Measurements from ENCODE around the gene C16orf89. TPM values are rescaled to one million over a fixed set of nuclear protein-coding genes. Genes with fewer than 3 reads are reported as not detected.

The C16orf89 gene
- total RNA-seq, 1 donor from 2014 or later: 1.0 TPM

DNA sequence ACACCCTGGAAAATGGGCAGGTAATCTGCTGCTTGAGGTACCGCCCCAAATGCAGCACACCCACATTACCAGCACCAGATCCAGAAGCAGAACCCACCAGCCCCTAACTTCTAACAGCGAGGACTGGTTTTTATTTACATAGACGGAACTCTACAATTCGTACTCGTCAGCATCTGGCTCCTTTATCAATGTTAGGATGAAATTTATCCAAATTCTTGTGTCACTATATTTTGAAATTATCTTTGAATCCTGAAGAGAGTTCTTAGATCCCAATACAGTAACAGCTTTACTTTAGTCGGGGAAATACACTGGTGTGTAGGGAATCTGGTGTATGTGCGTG is 5.6 kb upstream of the C16orf89 start:
- Mint-ChIP-seq H3K4me1 (peaks cover 11% of the 10 kb centered on the region), H3K9me3 (no peaks in the 10 kb centered on the region), H3K36me3 (peaks cover 3% of the 10 kb centered on the region), H3K4me3 (peak overlapping the region; percentile 94), H3K27ac (no peak overlapping the region), H3K27me3 (ENCODE audit: insufficient read depth, low read depth) (peaks cover 2% of the 10 kb centered on the region)
- H3F3A ChIP-seq (ENCODE audit: low read depth): no peaks in the 10 kb centered on the region
- no peak overlapping the region for H3K9ac ChIP-seq
- no peak overlapping the region for H3K27ac ChIP-seq
- H3K4me3 ChIP-seq: peak overlapping the region; percentile 83
- peak overlapping the region; percentile 64 for H2AFZ ChIP-seq (replicated peaks)
- H3K9me3 ChIP-seq (ENCODE audit: low read depth): no peaks in the 10 kb centered on the region
- no peak for TF ChIP-seq CTCF (IDR thresholded peaks at IDR 0.05)
- no peak for TF ChIP-seq EZH2phosphoT487 (IDR thresholded peaks at IDR 0.05)
- no peaks in the 10 kb centered on the region for H3K36me3 ChIP-seq
- no peaks in the 10 kb centered on the region for H3K4me1 ChIP-seq
- no peaks in the 10 kb centered on the region for H4K20me1 ChIP-seq (ENCODE audit: low read depth)
- H3K79me2 ChIP-seq (ENCODE audit: low read depth): peaks cover 25% of the 10 kb centered on the region
- H3K4me2 ChIP-seq: no peak overlapping the region
- H3K27me3 ChIP-seq: no peaks in the 10 kb centered on the region
- no peak for DNase-seq (ENCODE audit: low spot score)

DNA sequence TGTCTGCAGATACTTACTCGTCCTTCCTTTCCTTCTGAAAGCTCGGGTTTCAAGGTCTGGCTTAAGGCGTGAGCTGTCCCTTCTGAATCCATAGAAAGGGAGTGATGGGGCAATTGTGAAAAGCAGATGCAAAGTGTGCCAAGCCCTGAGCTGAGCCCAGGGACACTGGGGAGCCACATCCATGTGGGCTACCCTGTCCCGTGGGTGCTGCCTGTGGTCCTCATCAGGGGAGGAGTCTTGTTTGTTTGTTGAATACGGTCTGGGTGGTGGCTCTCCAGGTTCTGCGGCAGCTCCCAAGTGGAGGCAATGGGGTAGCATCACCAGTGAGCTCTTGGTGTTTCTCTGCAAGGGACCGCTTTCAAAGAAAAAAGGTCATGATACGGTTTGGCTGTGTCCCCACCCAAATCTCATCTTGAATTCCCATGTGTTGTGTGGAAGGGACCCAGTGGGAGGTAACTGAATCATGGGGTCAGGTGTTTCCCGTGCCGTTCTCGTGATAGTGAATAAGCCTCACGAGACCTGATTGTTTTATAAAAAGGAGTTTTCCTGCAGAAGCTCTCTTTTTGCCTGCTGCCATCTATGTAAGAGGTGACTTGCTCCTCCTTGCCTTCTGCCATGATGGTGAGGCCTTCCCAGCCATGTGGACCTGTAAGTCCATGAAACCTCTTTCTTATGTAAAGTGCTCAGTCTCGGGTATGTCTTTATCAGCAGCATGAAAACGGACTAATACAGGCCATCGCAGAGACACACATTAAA is 4.9 kb upstream of the C16orf89 start:
- peaks cover 11% of the 10 kb centered on the region for H3K4me1 Mint-ChIP-seq
- no peak for TF ChIP-seq EZH2 (IDR thresholded peaks at IDR 0.05)
- no peak for TF ChIP-seq CTCF (IDR thresholded peaks at IDR 0.05)
- no peak for TF ChIP-seq EZH2phosphoT487 (IDR thresholded peaks at IDR 0.05)
- no peaks in the 10 kb centered on the region for H3K27me3 ChIP-seq
- H3F3A ChIP-seq (ENCODE audit: low read depth): no peaks in the 10 kb centered on the region
- peaks cover 3% of the 10 kb centered on the region for H3K27me3 Mint-ChIP-seq (ENCODE audit: insufficient read depth, low read depth)
- H3K27ac Mint-ChIP-seq: no peak overlapping the region
- no peaks in the 10 kb centered on the region for H3K9me3 ChIP-seq (ENCODE audit: low read depth)
- H3K36me3 ChIP-seq: no peaks in the 10 kb centered on the region
- H3K36me3 Mint-ChIP-seq: peaks cover 3% of the 10 kb centered on the region
- no peaks in the 10 kb centered on the region for H4K20me1 ChIP-seq (ENCODE audit: low read depth)
- no peaks in the 10 kb centered on the region for H3K4me1 ChIP-seq
- no peak for DNase-seq (ENCODE audit: low spot score)
- no peak overlapping the region for H3K9ac ChIP-seq
- no peaks in the 10 kb centered on the region for H3K9me3 Mint-ChIP-seq
- peaks cover 25% of the 10 kb centered on the region for H3K79me2 ChIP-seq (ENCODE audit: low read depth)
- H3K4me3 Mint-ChIP-seq: peak overlapping the region; percentile 57
- H2AFZ ChIP-seq (replicated peaks): no peak overlapping the region
- no peak overlapping the region for H3K4me3 ChIP-seq
- no peak overlapping the region for H3K4me2 ChIP-seq
- no peak overlapping the region for H3K27ac ChIP-seq

- no peak overlapping the region for H3K4me3 Mint-ChIP-seq
- Histone ChIP-seq H3K4me3 (no peak overlapping the region), H3K9me3 (ENCODE audit: low read depth) (no peaks in the 10 kb centered on the region), H2AFZ (replicated peaks) (no peak overlapping the region), H3K4me1 (no peaks in the 10 kb centered on the region), H3K27me3 (no peaks in the 10 kb centered on the region), H3K27ac (no peak overlapping the region), H3K36me3 (no peaks in the 10 kb centered on the region), H3K9ac (no peak overlapping the region), H3K79me2 (ENCODE audit: low read depth) (peaks cover 25% of the 10 kb centered on the region), H4K20me1 (ENCODE audit: low read depth) (no peaks in the 10 kb centered on the region), H3F3A (ENCODE audit: low read depth) (no peaks in the 10 kb centered on the region), H3K4me2 (no peak overlapping the region)
- TF ChIP-seq CTCF (IDR thresholded peaks at IDR 0.05): no peak
- TF ChIP-seq EZH2phosphoT487 (IDR thresholded peaks at IDR 0.05): no peak
- TF ChIP-seq EZH2 (IDR thresholded peaks at IDR 0.05): no peak
- no peak overlapping the region for H3K27ac Mint-ChIP-seq
- H3K9me3 Mint-ChIP-seq: no peaks in the 10 kb centered on the region
- peaks cover 11% of the 10 kb centered on the region for H3K4me1 Mint-ChIP-seq
- peaks cover 8% of the 10 kb centered on the region for H3K27me3 Mint-ChIP-seq (ENCODE audit: insufficient read depth, low read depth)
- no peak for DNase-seq (ENCODE audit: low spot score)
- H3K36me3 Mint-ChIP-seq: no peaks in the 10 kb centered on the region
These were observed 4.1 kb upstream of the C16orf89 start for GRCh38 chr16:5069854-5070253.

Measured in neural progenitor cell (in vitro differentiated cells).